Heart left ventricle (tissue), 16 donors: Measurements from ENCODE around the gene STARD9. TPM values are rescaled to one million over a fixed set of nuclear protein-coding genes. Genes with fewer than 3 reads are reported as not detected.

ENCODE experiments used
- ATAC-seq, 4 donors: fragments of 200-7000 bp; cut with Tn5 transposase; one replicate each; pipeline ENCODE4 v1.9.1; 2020 to 2022; ENCODE audit warnings: moderate library complexity in 4 of 4, mild to moderate bottlenecking in 3 of 4, moderate number of reproducible peaks in 1 of 4
- DNase-seq, 5 donors: peaks; one replicate each; pipeline ENCODE4 v3.0.0-alpha.2; 2020
- H3K27ac ChIP-seq, 12 donors: fragments of 200-600 bp; sonication (generic) in 4 of 12; one replicate each; pipeline versions ENCODE4 v1.5.0 to v1.8.0; 2016 to 2022; ENCODE audit warnings: mild to moderate bottlenecking in 2 of 12
- H3K27me3 ChIP-seq, 9 donors: fragments of 200-600 bp; sonication (generic) in 2 of 9; one replicate each; pipeline versions ENCODE4 v1.5.1 to v1.8.0; 2016 to 2022; ENCODE audit warnings: mild to moderate bottlenecking in 3 of 9
- H3K36me3 ChIP-seq, 9 donors: fragments of 200-600 bp; sonication (generic) in 2 of 9; one replicate each; pipeline versions ENCODE4 v1.5.0 to v1.8.0; 2018 to 2022; ENCODE audit warnings: mild to moderate bottlenecking in 2 of 9
- H3K4me1 ChIP-seq, 12 donors: fragments of 200-600 bp; sonication (generic) in 4 of 12; one replicate each; pipeline versions ENCODE4 v1.5.0 to v1.8.0; 2016 to 2022; ENCODE audit warnings: mild to moderate bottlenecking in 3 of 12
- H3K4me3 ChIP-seq, 12 donors: fragments of 200-600 bp; sonication (generic) in 4 of 12; one replicate each; pipeline versions ENCODE4 v1.5.0 to v1.8.0; 2017 to 2022; ENCODE audit warnings: mild to moderate bottlenecking in 9 of 12, moderate library complexity in 4 of 12
- H3K9me3 ChIP-seq, 12 donors: fragments of 200-600 bp; sonication (generic) in 4 of 12; one replicate each; pipeline versions ENCODE4 v1.5.0 to v1.8.0; 2016 to 2022; ENCODE audit warnings: mild to moderate bottlenecking in 1 of 12
- CTCF ChIP-seq, 12 donors: fragments of 200-600 bp; sonication (generic) in 4 of 12; IDR thresholded peaks; one replicate each; pipeline versions ENCODE4 v1.5.0 to v1.8.0; 2018 to 2022; ENCODE audit warnings: antibody characterized with exemption in 12 of 12, mild to moderate bottlenecking in 5 of 12
- POLR2A ChIP-seq, 2 donors: fragments of 450-650 bp; IDR thresholded peaks; one replicate each; pipeline ENCODE4 v1.6.1; 2017; ENCODE audit warnings: antibody characterized with exemption in 2 of 2, mild to moderate bottlenecking in 2 of 2, moderate library complexity in 2 of 2
- WGBS, 4 donors: extraction: QIAGEN DNeasy Blood & Tissue Kit in 2 of 4; methylation state at CpG; one replicate each; pipeline versions ENCODE4 v1.1.5 to v1.1.7; 2013 to 2018; 5-methylcytosine and 5-hydroxymethylcytosine counted together
- intact Hi-C, 10 donors: fragments of 100-400 bp; cut with DNase I; formaldehyde crosslinking; loops; one replicate each; pipeline versions ENCODE4 v1.11.1 to v1.14.2; 2022
- polyA plus RNA-seq, 2 donors: library from polyadenylated mRNA; stranded (reverse); fragments of 200-250 nt; gene quantifications; one replicate each; pipeline ENCODE4 v1.2.3, GENCODE V29; 2013
- total RNA-seq, 9 donors: library from RNA; depleted of rRNA in 2 of 9; stranded (reverse); fragments of >200 nt in 2 of 9; fragmentation: NEBNext Ultra II Directional in 3 of 9; extraction: Animal tissue kit (Norgen Biotek cat#: 25700) in 3 of 9; gene quantifications; one replicate each; pipeline versions ENCODE4 v1.1.0 to v1.2.4, GENCODE V29; 2016 to 2023
- donor health status: ischemic (EF 13 %, LVEDD 7.1; RV severe dilation, severe dysfunction).
- donor health status: healthy with polysubstance abuse.
- donor health status: DM: no; HTN: yes; CAD: no.
- donor health status: DM: no; HTN: no; CAD: no.
- donor health status: ischemic (EF 25% LVEDD 6.9; RV normal size, moderate dysfunction).
- donor health status: ischemic (EF 25% LVEDD 5.7; RV mildly dilated, moderate dysfunction).
- donor health status: healthy.
- donor health status: DM: yes; HTN: yes; CAD: no.
- donor health status: ischemic (EF 35%, LVEDD 5.7; RV mildly dilated, moderate dysfunction).
- donor health status: nonischemic (EF 11% LVEDD 7.7; RV severe dilation, severe dysfunction).
- donor health status: DM: yes; HTN: yes; CAD: no.
- donor health status: PGD.
- donor health status: ischemic (EF 29% LVEDD 5.4; RV normal size, mild dysfunction).
- donor health status: nonischemic (EF 23%, LVEDD 6.1; RV moderate dilation, normal function).

STARD9 gene
- total and polyA plus RNA-seq, 11 donors, result 3.7 to 11.1 (median 8.0) TPM

- ATAC-seq, result no peak
- no peaks in the 10 kb centered on the region for H3K9me3 ChIP-seq
- H3K27ac ChIP-seq, result peak overlapping the region in 1 of 12 donors; percentile 38
- no peak for DNase-seq
- 84 to 88% (median 87%) methylated on average over 4 of the region's 4 CpGs for WGBS, 4 donors
- TF ChIP-seq POLR2A (IDR thresholded peaks at IDR 0.05) (no peak), CTCF (IDR thresholded peaks at IDR 0.05) (no peak)
- no peaks in the 10 kb centered on the region for H3K27me3 ChIP-seq
- peaks cover 0 to 43% (median 20%) of the 10 kb centered on the region in 12 donors for H3K4me1 ChIP-seq
- peaks cover 2 to 63% (median 33%) of the 10 kb centered on the region in 9 donors for H3K36me3 ChIP-seq
- intact Hi-C loops, result loop anchor here in 7 of 10 donors (5.0 to 10.0 kb wide), 3 partner anchors 48 to 110 kb away; partner anchors contain the start of gene SNAP23 (in 2 of the 7)
- no peak overlapping the region for H3K4me3 ChIP-seq
Observed at GRCh38 chr15:42544853-42545629, 30.4 kb upstream of the STARD9 start.

GRCh38 chr15:42547918-42548248 is 27.5 kb upstream of the STARD9 start:
- H3K36me3 ChIP-seq, result peaks cover 0 to 38% (median 20%) of the 10 kb centered on the region in 9 donors
- peaks cover 0 to 49% (median 22%) of the 10 kb centered on the region in 12 donors for H3K4me1 ChIP-seq
- no peak for TF ChIP-seq POLR2A (IDR thresholded peaks at IDR 0.05)
- no peak for TF ChIP-seq CTCF (IDR thresholded peaks at IDR 0.05)
- ATAC-seq (peak in 3 of 4 donors; percentile 4 to 21 (median 20)), DNase-seq (peak in 1 of 5 donors; percentile 7)
- no peaks in the 10 kb centered on the region for H3K9me3 ChIP-seq
- 2 to 5% (median 4%) methylated on average over 9 of the region's 9 CpGs for WGBS, 4 donors
- no peaks in the 10 kb centered on the region for H3K27me3 ChIP-seq
- H3K27ac ChIP-seq, result peak overlapping the region; percentile 18 to 96 (median 90)
- intact Hi-C loops, result loop anchor here in 8 of 10 donors (1.0 to 10.0 kb wide), 5 partner anchors 51 to 107 kb away; partner anchors contain the start of gene SNAP23 (in 2 of the 8)
- peak overlapping the region; percentile 74 to 98 (median 90) for H3K4me3 ChIP-seq

GRCh38 chr15:42548249-42549031 is 27.0 kb upstream of the STARD9 start, which contains the start of the genes HAUS2 and LRRC57:
TSS of gene HAUS2 (plus strand) at chr15:42548838. CDS start at chr15:42548873, 35 bp downstream.
TSS of gene LRRC57 (minus strand) at chr15:42548793. CDS start at chr15:42548434, 359 bp downstream.
- Histone ChIP-seq H3K36me3 (peaks cover 0 to 36% (median 15%) of the 10 kb centered on the region in 9 donors), H3K27me3 (no peaks in the 10 kb centered on the region), H3K4me3 (peak within 1 kb of the TSS; percentile 74 to 98 (median 90)), H3K9me3 (no peaks in the 10 kb centered on the region), H3K4me1 (peaks cover 0 to 54% (median 22%) of the 10 kb centered on the region in 12 donors), H3K27ac (peak within 1 kb of the TSS; percentile 18 to 96 (median 90))
- intact Hi-C loops, result loop anchor here in 8 of 10 donors (1.0 to 10.0 kb wide), 5 partner anchors 51 to 106 kb away; partner anchors contain the start of gene SNAP23 (in 2 of the 8)
- WGBS, 4 donors, result 0% methylated on average over 20 to 71 of the region's 71 CpGs
- TF ChIP-seq CTCF (IDR thresholded peaks at IDR 0.05) (no peak), POLR2A (IDR thresholded peaks at IDR 0.05) (peak in 1 of 2 donors; percentile 77)
- peak; percentile 93 to 97 (median 96) for ATAC-seq
- peak; percentile 89 to 95 (median 91) for DNase-seq
